ACC112 (cell line): Measurements from ENCODE around the gene HAPLN2.
A peak's percentile ranks its signal among the peaks of the same experiment; 100 is the strongest.
"Not testable (repeated sequence)": the region's sequence is repeated elsewhere in the genome, so short reads cannot be mapped to it uniquely, and the experiment has no call there.

Experiments used
- H2AFZ ChIP-seq: fragments of 200-600 bp; sonication (generic); one replicate; pipeline ENCODE4 v1.6.0; 2017; ENCODE audit warnings: antibody characterized with exemption, low read length; ENCODE audit not compliant: unreplicated experiment
- H3K27ac ChIP-seq: fragments of 200-600 bp; sonication (generic); 2 replicates; pipeline ENCODE4 v1.5.1; 2014; ENCODE audit warnings: low read depth, mild to moderate bottlenecking, antibody characterized with exemption, low read length, moderate library complexity
- H3K27me3 ChIP-seq: fragments of 200-600 bp; sonication (generic); 2 replicates; pipeline ENCODE4 v1.6.1; 2014; ENCODE audit warnings: mild to moderate bottlenecking, antibody characterized with exemption, low read length, moderate library complexity, mixed read lengths; ENCODE audit not compliant: insufficient read depth
- H3K36me3 ChIP-seq: fragments of 200-600 bp; sonication (generic); 2 replicates; pipeline ENCODE4 v1.6.1; 2016; ENCODE audit warnings: mild to moderate bottlenecking, antibody characterized with exemption, low read length, moderate library complexity, mixed read lengths; ENCODE audit not compliant: insufficient read depth
- H3K4me1 ChIP-seq: fragments of 200-600 bp; sonication (generic); one replicate; pipeline ENCODE4 v1.6.1; 2016; ENCODE audit warnings: low read length, mixed read lengths; ENCODE audit not compliant: insufficient read depth, unreplicated experiment, control insufficient read depth
- H3K4me3 ChIP-seq: fragments of 200-600 bp; sonication (generic); 2 replicates; pipeline ENCODE4 v1.5.1; 2014; ENCODE audit warnings: mild to moderate bottlenecking, low read depth, low read length
- H3K79me2 ChIP-seq: fragments of 200-600 bp; sonication (generic); one replicate; pipeline ENCODE4 v1.6.0; 2016; ENCODE audit warnings: low read length; ENCODE audit not compliant: control insufficient read depth, unreplicated experiment, insufficient read depth

The HAPLN2 gene

DNA sequence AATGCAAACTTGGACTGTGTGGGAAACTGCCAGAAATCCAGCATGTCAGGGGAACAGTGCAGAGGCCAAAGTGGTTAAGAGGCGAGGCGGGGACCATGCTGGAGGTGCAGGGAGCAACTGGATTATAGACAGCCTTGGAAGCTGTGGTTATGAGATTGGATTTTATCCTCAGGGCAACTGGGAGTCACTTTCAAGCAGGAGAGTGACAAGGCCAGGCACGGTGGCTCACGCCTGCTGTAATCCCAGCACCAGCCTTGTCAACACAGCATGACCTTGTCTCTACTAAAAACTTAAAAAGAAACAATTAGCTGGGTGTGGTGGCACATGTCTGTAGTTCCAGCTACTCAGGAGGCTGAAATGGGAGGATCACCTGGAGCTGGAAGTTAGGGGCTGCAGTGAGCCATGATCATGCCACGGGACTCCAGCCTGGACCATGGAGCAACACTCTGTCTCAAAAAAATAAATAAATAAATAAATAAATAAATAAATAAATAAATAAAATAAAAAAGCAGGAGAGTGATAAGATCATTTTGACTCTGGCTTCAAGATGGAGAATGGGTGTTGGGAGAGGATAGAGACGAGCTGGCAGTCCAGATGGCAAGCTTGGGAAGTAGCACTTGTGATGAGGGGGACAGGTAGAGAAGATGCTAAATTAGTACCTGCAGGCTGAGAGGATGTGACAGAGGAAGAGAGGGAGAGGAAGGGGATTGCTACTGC is 3.5 kb downstream of the HAPLN2 start:
- H3K36me3 ChIP-seq, result no peaks in the 10 kb centered on the region
- peaks cover 60% of the 10 kb centered on the region for H3K27me3 ChIP-seq
- H3K4me3 ChIP-seq, result no peak overlapping the region
- no peak overlapping the region for H3K27ac ChIP-seq
- no peaks in the 10 kb centered on the region for H3K79me2 ChIP-seq
- no peak overlapping the region for H2AFZ ChIP-seq
- H3K4me1 ChIP-seq, result no peaks in the 10 kb centered on the region

DNA sequence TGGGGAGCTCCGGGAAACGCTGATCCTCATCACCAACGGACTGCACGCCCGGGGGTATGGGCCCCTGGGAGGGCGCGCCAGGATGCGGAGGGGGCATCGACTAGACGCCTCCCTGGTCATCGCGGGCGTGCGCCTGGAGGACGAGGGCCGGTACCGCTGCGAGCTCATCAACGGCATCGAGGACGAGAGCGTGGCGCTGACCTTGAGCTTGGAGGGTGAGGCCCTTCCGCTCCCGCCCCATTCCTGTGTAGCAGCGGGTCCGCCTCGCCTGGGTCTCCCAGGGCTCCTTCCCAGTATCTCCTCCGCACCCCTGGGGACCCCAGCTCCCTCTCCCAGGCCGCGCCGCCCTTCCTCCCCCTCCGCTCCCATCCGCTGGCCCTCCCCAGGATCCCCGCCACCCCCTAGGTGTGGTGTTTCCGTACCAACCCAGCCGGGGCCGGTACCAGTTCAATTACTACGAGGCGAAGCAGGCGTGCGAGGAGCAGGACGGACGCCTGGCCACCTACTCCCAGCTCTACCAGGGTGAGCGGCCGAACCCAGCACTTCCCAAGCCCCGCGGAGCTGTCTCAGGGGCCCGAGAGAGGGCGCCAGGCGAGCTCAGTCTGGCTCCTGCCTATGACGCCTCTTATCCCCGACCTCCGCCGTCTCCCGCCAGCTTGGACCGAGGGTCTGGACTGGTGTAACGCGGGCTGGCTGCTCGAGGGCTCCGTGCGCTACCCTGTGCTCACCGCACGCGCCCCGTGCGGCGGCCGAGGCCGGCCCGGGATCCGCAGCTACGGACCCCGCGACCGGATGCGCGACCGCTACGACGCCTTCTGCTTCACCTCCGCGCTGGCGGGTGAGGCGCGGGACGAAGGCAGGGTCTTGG is 5.0 kb downstream of the HAPLN2 start:
- no peak overlapping the region for H2AFZ ChIP-seq
- H3K4me1 ChIP-seq, result no peaks in the 10 kb centered on the region
- no peak overlapping the region for H3K27ac ChIP-seq
- no peaks in the 10 kb centered on the region for H3K36me3 ChIP-seq
- peaks cover 62% of the 10 kb centered on the region for H3K27me3 ChIP-seq
- peak overlapping the region; percentile 68 for H3K4me3 ChIP-seq
- no peaks in the 10 kb centered on the region for H3K79me2 ChIP-seq

DNA sequence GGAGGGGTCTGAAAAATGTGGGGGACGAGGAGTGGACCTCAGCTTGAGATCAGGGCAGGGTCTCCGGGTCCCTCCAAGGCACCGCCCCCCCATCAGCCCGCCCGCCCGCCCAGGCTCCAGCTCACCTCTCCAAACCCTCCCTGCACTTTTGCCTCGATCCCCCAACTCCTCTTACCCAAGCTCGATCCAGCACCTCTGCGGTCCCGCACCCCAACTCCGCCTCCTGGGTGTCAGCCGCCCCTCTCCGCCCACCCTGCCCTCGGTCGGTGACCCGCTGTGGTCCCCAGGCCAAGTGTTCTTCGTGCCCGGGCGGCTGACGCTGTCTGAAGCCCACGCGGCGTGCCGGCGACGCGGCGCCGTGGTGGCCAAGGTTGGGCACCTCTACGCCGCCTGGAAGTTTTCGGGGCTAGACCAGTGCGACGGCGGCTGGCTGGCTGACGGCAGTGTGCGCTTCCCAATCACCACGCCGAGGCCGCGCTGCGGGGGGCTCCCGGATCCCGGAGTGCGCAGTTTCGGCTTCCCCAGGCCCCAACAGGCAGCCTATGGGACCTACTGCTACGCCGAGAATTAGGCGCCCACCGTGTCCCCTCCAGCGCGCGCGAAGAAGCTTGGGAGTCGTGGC is 5.7 kb downstream of the HAPLN2 start:
- Histone ChIP-seq H3K27me3 (peaks cover 56% of the 10 kb centered on the region), H3K27ac (no peak overlapping the region), H3K4me1 (no peaks in the 10 kb centered on the region), H3K36me3 (no peaks in the 10 kb centered on the region), H2AFZ (no peak overlapping the region), H3K79me2 (no peaks in the 10 kb centered on the region), H3K4me3 (peak overlapping the region; percentile 68)

DNA sequence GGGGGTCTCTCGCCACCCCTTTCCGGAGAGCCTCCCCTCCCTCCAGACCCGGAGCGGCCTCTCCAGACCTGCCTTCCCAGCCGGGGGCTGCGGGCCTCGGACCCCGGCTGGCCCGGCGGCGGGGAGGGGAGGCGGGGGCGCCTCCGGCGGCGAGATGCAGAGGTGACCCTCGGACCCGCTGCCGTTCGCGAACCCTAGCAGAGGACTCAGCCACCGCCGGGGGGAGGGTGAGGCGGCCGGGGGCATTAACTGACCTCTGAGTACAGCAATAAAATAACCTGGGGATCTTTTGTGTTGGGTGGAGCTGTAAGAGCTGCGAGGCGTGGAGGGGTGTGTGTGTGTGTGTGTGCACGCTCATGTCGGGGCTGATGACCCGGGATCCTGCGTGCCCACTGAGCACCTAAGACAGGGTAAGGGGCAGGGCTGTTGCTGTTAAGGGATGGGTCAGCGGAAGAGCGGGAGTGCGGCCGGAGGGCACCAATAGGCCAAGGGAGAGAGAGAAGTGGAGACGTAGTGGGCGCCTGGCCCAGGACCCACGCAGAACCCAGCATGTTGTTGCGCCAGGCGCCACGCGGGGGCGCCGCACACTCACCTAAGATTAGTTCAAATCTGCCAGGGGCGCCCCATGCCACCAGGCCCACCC is 6.3 kb downstream of the HAPLN2 start:
- Histone ChIP-seq H3K4me3 (peak overlapping the region; percentile 43; the same call in 1 of the 2 replicates), H3K4me1 (no peaks in the 10 kb centered on the region), H2AFZ (no peak overlapping the region), H3K36me3 (no peaks in the 10 kb centered on the region), H3K27me3 (peaks cover 56% of the 10 kb centered on the region), H3K79me2 (no peaks in the 10 kb centered on the region), H3K27ac (no peak overlapping the region)

DNA sequence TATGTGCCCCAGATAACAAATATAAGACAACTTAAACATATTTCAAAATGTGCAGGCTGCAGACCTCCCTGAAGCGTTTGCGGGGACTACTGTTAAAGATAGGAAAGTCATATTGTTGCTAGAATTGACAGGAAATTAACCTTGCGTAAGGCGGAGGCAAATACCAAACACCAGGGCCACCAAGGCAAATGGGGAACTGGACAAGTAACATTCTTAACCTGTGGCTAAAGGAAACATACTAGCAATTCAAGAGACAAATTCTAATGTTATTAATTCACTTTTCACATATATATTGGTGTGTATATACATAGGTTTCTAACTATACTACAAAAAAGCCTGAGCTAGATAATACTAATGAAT is 6.8 kb downstream of the HAPLN2 start:
- no peaks in the 10 kb centered on the region for H3K4me1 ChIP-seq
- no peaks in the 10 kb centered on the region for H3K79me2 ChIP-seq
- no peaks in the 10 kb centered on the region for H3K36me3 ChIP-seq
- H3K4me3 ChIP-seq, result no peak overlapping the region
- H3K27me3 ChIP-seq, result peaks cover 56% of the 10 kb centered on the region
- H2AFZ ChIP-seq, result no peak overlapping the region
- no peak overlapping the region for H3K27ac ChIP-seq

DNA sequence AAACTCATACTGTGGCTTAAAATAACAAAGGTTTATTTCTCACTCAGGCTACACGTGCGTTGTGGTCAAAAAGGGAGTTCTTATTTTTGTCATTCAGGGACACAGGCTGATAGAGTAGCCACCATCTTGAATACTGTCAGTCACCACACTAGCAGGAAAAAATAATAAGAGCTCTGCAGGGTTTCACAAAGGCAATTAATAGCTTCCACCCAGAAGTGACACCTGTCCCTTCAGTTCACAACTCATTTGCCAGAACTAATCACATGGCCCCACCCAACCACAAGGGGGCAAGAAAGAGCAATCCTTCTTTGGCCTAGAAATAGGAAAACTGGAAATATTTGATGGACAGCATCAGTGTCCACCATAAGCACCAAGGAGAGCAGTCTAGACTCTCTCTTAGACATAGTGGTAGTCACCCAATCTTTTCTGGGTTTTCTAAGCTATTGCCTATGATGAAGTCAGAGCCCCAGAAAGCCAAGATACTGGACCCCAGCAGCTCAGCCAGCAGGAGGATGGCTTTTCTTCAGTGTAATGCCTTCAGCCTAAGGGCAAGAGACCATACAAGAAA is 8.2 kb downstream of the HAPLN2 start:
- peaks cover 68% of the 10 kb centered on the region for H3K27me3 ChIP-seq
- no peak overlapping the region for H3K4me3 ChIP-seq
- no peaks in the 10 kb centered on the region for H3K79me2 ChIP-seq

DNA sequence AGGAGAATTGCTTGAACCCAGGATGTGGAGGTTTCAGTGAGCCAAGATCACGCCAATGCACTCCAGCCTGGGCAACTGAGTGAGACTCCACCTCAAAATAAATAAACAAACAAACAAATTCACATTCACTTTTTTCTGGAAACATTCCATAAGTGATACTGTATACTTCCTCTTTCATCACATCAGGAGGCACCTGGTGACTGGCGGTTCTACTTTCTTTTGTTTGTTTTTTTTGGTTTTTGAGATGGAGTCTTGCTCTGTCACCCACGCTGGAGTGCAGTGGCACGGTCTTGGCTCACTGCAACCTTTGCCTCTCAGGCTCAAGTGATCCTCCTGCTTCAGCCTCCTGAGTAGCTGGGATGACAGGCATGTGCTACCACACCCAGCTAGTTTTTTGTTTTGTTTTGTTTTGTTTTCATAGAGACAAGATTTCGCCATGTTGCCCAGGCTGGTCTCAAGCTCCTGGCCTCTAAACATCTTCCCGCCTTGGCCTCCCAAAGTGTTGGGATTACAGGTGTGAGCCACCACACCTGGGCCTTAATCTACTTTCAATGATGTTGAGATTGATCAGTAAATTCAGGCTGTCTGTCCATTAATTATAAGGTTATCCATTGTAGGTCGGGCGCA is 10.7 kb downstream of the HAPLN2 start:
- no peaks in the 10 kb centered on the region for H3K4me1 ChIP-seq
- no peak overlapping the region for H3K27ac ChIP-seq
- H3K27me3 ChIP-seq, result peaks cover 74% of the 10 kb centered on the region
- H3K4me3 ChIP-seq, result no peak overlapping the region
- H3K79me2 ChIP-seq, result no peaks in the 10 kb centered on the region
- H3K36me3 ChIP-seq, result no peaks in the 10 kb centered on the region
- H2AFZ ChIP-seq, result no peak overlapping the region

More for the DNA sequence above, 8.2 kb downstream of the HAPLN2 start:
- H3K36me3 ChIP-seq, result no peaks in the 10 kb centered on the region
- H2AFZ ChIP-seq, result no peak overlapping the region
- no peak overlapping the region for H3K27ac ChIP-seq
- H3K4me1 ChIP-seq, result no peaks in the 10 kb centered on the region

DNA sequence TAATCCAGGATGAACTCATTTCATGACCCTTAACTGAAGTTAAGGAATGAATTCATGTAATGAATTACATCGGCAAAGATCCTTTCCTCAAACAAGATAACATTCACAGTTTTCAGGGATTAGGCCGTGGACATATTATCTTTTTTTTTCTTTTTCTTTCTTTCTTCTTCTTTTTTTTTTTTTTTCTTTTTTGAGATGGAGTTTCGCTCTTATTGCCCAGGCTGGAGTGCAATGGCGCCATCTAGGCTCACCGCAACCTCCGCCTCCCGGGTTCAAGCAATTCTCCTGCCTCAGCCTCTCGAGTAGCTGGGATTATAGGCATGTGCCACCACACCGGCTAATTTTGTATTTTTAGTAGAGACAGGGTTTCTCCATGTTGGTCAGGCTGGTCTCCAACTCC is 11.9 kb downstream of the HAPLN2 start:
- H2AFZ ChIP-seq, H3K36me3 ChIP-seq, H3K4me1 ChIP-seq, H3K4me3 ChIP-seq, H3K79me2 ChIP-seq, H3K27ac ChIP-seq: not testable (repeated sequence)
- peaks cover 73% of the 10 kb centered on the region for H3K27me3 ChIP-seq

DNA sequence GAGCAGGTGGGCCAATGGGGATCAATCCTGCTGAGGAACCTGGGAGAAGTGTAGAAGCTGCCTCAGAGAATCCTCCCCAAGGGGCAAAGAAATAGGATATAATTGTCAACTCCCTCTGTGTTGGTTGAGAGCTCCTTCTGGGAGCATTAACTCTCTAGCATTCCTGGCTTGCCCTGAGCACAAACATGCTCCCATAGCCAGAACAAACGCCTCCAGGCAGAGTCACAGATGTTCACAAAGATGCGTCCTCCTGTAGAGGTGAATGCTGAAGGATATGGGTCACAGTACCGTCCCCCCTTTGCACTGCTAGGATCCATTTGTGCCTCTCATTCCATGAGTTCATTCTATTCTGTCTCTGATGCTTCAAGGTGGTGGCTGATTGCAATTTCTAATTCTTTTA is 13.1 kb downstream of the HAPLN2 start:
- Histone ChIP-seq H3K27me3 (peaks cover 75% of the 10 kb centered on the region), H3K36me3 (no peaks in the 10 kb centered on the region), H3K4me3 (no peak overlapping the region), H3K27ac (no peak overlapping the region), H3K79me2 (no peaks in the 10 kb centered on the region), H3K4me1 (no peaks in the 10 kb centered on the region), H2AFZ (no peak overlapping the region)
